Measurements from ENCODE around the gene EIF3B.

GRCh38 chr7:2314209-2314955 is 40.2 kb upstream of the EIF3B start, which contains the start of gene SNX8:
- TF ChIP-seq GATA2 (IDR thresholded peaks at IDR 0.05; ENCODE audit: low read depth, low read length) (no peak), GATA3 (IDR thresholded peaks at IDR 0.05; ENCODE audit: low read depth, low read length) (no peak)

All from SH-SY5Y (cell line).